GM12801 (cell line): ENCODE measurements around the gene FHL1.

ENCODE experiments used
- CTCF ChIP-seq: IDR thresholded peaks from one replicate; pipeline ENCODE4 v1.5.1; 2011; ENCODE audit warnings: control low read depth; ENCODE audit not compliant: insufficient read length; ENCODE audit errors: extremely low read depth

The FHL1 gene

GRCh38 chrX:136163689-136164088 is 16.4 kb downstream of the FHL1 start:
- TF ChIP-seq CTCF: no peak

GRCh38 chrX:136165406-136165805 is 18.1 kb downstream of the FHL1 start:
- TF ChIP-seq CTCF: no peak

- TF ChIP-seq CTCF: no peak
Measured at GRCh38 chrX:136166221-136166855, 19.0 kb downstream of the FHL1 start.

- no peak for TF ChIP-seq CTCF
Measured at GRCh38 chrX:136168929-136169735, 21.8 kb downstream of the FHL1 start.

GRCh38 chrX:136170139-136170800 is 22.9 kb downstream of the FHL1 start:
- no peak for TF ChIP-seq CTCF

- TF ChIP-seq CTCF: no peak
Measured at GRCh38 chrX:136171420-136171819, 24.1 kb downstream of the FHL1 start.

- TF ChIP-seq CTCF: no peak
Measured at GRCh38 chrX:136176399-136176825, 29.1 kb downstream of the FHL1 start.
